ENCODE results near the gene ASIC1. TPM values are rescaled to one million over a fixed set of nuclear protein-coding genes. Genes with fewer than 3 reads are reported as not detected.

The ASIC1 gene
- total and polyA plus RNA-seq, 2 of the 13 experiments (the other 11 are each of a cell fraction or from before 2014, with no cell fraction given), result 0.44 to 1.5 TPM

- TF ChIP-seq RERE (CRISPR knock-in tag; IDR thresholded peaks at IDR 0.05; ENCODE audit: low read depth) (no peak; the same call in 1 of the 2 replicates), ZNF687 (CRISPR knock-in tag; IDR thresholded peaks at IDR 0.05) (peak; percentile 73), ZNF180 (CRISPR knock-in tag; IDR thresholded peaks at IDR 0.05; ENCODE audit: borderline replicate concordance, low read depth) (no peak), POGZ (CRISPR knock-in tag; IDR thresholded peaks at IDR 0.05) (no peak), ZBTB26 (CRISPR knock-in tag; IDR thresholded peaks at IDR 0.05; ENCODE audit: borderline replicate concordance) (no peak), ZNF263 (CRISPR knock-in tag; IDR thresholded peaks at IDR 0.05) (no peak), XRCC5 (optimal IDR thresholded peaks at IDR 0.05; ENCODE audit: low read length) (peak; percentile 86), POLR2AphosphoS5 (IDR thresholded peaks at IDR 0.05; ENCODE audit: low read depth, low read length) (peak; percentile 48; the same call in 1 of the 2 replicates), HMG20A (CRISPR knock-in tag; IDR thresholded peaks at IDR 0.05; ENCODE audit: borderline replicate concordance) (peak; percentile 52; the same call in 1 of the 2 replicates), ZNF280D (CRISPR knock-in tag; IDR thresholded peaks at IDR 0.05) (no peak), MZF1 (CRISPR knock-in tag; IDR thresholded peaks at IDR 0.05; ENCODE audit: borderline replicate concordance) (no peak), HES4 (CRISPR knock-in tag; IDR thresholded peaks at IDR 0.05; ENCODE audit: borderline replicate concordance) (no peak), HOXD1 (CRISPR knock-in tag; IDR thresholded peaks at IDR 0.05) (no peak), ZNF331 (CRISPR knock-in tag; IDR thresholded peaks at IDR 0.05) (no peak), NR2F1 (CRISPR knock-in tag; IDR thresholded peaks at IDR 0.05) (peak in 1 of 2 experiments; percentile 34; a peak in 1 of 4 replicates)
Measured at GRCh38 chr12:50082644-50083043, 25.2 kb downstream of the ASIC1 start (continued).

Measured in HepG2 (cell line).